ENCODE results near the gene LPP. TPM values are rescaled to one million over a fixed set of nuclear protein-coding genes. Genes with fewer than 3 reads are reported as not detected.

The LPP gene
- total and polyA plus RNA-seq, 10 of the 15 experiments (the other 5 are each of a cell fraction or from before 2014, with no cell fraction given), result under 0.01 to 0.62 (median 0.03) TPM

- intact Hi-C loops (cut with micrococcal nuclease; ENCODE audit: unreplicated experiment), result no loop called here
- TF ChIP-seq ASH2L (IDR thresholded peaks at IDR 0.05; ENCODE audit: borderline replicate concordance, low read depth) (no peak), TARDBP (IDR thresholded peaks at IDR 0.05; ENCODE audit: borderline replicate concordance) (no peak), KLF5 (IDR thresholded peaks at IDR 0.05; ENCODE audit: partially characterized antibody) (no peak), ZNF622 (IDR thresholded peaks at IDR 0.05) (no peak), ZNF274 (IDR thresholded peaks at IDR 0.05; ENCODE audit: insufficient read depth, insufficient read length) (no peak), RUNX3 (IDR thresholded peaks at IDR 0.05; ENCODE audit: low read length) (no peak), BMI1 (IDR thresholded peaks at IDR 0.05; ENCODE audit: borderline replicate concordance) (no peak), ZNF217 (IDR thresholded peaks at IDR 0.05) (no peak), SREBF2 (IDR thresholded peaks at IDR 0.05; ENCODE audit: low read length) (no peak), ETV6 (conservative IDR thresholded peaks at IDR 0.05 in 1 of 2, IDR thresholded peaks at IDR 0.05 in 1 of 2; ENCODE audit: borderline replicate concordance in 1 of 2, low read depth in 1 of 2) (no peak), CHD4 (IDR thresholded peaks at IDR 0.05) (no peak), ZNF687 (IDR thresholded peaks at IDR 0.05) (no peak), ZNF207 (IDR thresholded peaks at IDR 0.05; ENCODE audit: borderline replicate concordance) (no peak), ELK1 (IDR thresholded peaks at IDR 0.05; ENCODE audit: low read depth, low read length) (no peak), BHLHE40 (IDR thresholded peaks at IDR 0.05; ENCODE audit: borderline replicate concordance in 1 of 2, low read depth in 2 of 2, low read length in 1 of 2) (no peak), SMC3 (IDR thresholded peaks at IDR 0.05; ENCODE audit: borderline replicate concordance, low read length) (no peak), BCLAF1 (IDR thresholded peaks at IDR 0.05) (no peak)
Observed at GRCh38 chr3:188417271-188417696, 263.3 kb downstream of the LPP start.

More at GRCh38 chr3:188417271-188417696, 263.3 kb downstream of the LPP start:
- H3K4me3 ChIP-seq, result no peak overlapping the region
- H3K4me1 ChIP-seq (ENCODE audit: control insufficient read depth, insufficient read depth, low read length), result peaks cover 12% of the 10 kb centered on the region
- no peaks in the 10 kb centered on the region for H3K79me2 ChIP-seq (ENCODE audit: control insufficient read depth, insufficient read depth, low read length)
- H3K27ac ChIP-seq (ENCODE audit: control insufficient read depth, insufficient read depth), result no peak overlapping the region
- FAIRE-seq (no peak), DNase-seq (ENCODE audit: low read depth, low spot score) (no peak), ATAC-seq (no peak)
- no peak overlapping the region for H3K4me2 ChIP-seq (ENCODE audit: control insufficient read depth, insufficient read depth)
- ChIA-PET POLR2A (interaction anchor here (0.6 kb wide), 1 partner anchor 618 kb away, joined by 3 read pairs; no protein-coding TSS in a partner anchor), SMC1A (ENCODE audit: uncharacterized antibody, unreplicated experiment) (interaction anchor here (1.3 kb wide), 1 partner anchor 27 kb away, joined by 4 read pairs; no protein-coding TSS in a partner anchor), CTCF (no interaction called here), RAD21 (ENCODE audit: unreplicated experiment) (no interaction called here)
- H2AFZ ChIP-seq (ENCODE audit: control insufficient read depth, low read depth, low read length), result no peak overlapping the region
- H3K36me3 ChIP-seq (ENCODE audit: control insufficient read depth in 2 of 2, insufficient read depth in 2 of 2, low read length in 1 of 2), result no peaks in the 10 kb centered on the region
- BruUV-seq (replicated peaks), result no TSS peak
- 0% methylated on average over 3 of the region's 3 CpGs for WGBS (ENCODE audit: insufficient coverage, insufficient replicate concordance, low lambda C conversion rate, missing lambda C conversion rate)
- no peak overlapping the region for H3K9ac ChIP-seq (ENCODE audit: control insufficient read depth, insufficient read depth, low read length)
- H3K9me3 ChIP-seq (replicated peaks; ENCODE audit: control insufficient read depth, insufficient read depth, low read length), result no peaks in the 10 kb centered on the region; the same call in 2 of the 3 replicates
- H4K20me1 ChIP-seq (ENCODE audit: control insufficient read depth, insufficient read depth), result no peaks in the 10 kb centered on the region
- peaks cover 0 to 2% of the 10 kb centered on the region in 2 experiments; a peak in 1 of 4 replicates for H3K27me3 ChIP-seq (replicated peaks in 1 of 2; ENCODE audit: control insufficient read depth in 2 of 2, insufficient read depth in 2 of 2, low read length in 1 of 2)
- in situ Hi-C loops (cut with MboI), result no loop called here

Data from GM12878 (cell line).